ENCODE measurements around the gene PRSS57.
A peak's percentile ranks its signal among the peaks of the same experiment; 100 is the strongest.
"Not testable (repeated sequence)": the region's sequence is repeated elsewhere in the genome, so short reads cannot be mapped to it uniquely, and the experiment has no call there.

Gene PRSS57

GRCh38 chr19:674282-675151, 20.7 kb downstream of the PRSS57 start:
- DNase-seq (ENCODE audit: low spot score), result no peak

- no peak for DNase-seq (ENCODE audit: low spot score)
These were observed 24.6 kb downstream of the PRSS57 start for GRCh38 chr19:670609-671075.

GRCh38 chr19:668675-669434, 26.4 kb downstream of the PRSS57 start:
- DNase-seq (ENCODE audit: low spot score), result not testable (repeated sequence)

- DNase-seq (ENCODE audit: low spot score), result not testable (repeated sequence)
These were observed 28.2 kb downstream of the PRSS57 start for GRCh38 chr19:666985-667573.

GRCh38 chr19:664913-665443, 30.3 kb downstream of the PRSS57 start:
- peak; percentile 68 for DNase-seq (ENCODE audit: low spot score)

GRCh38 chr19:663682-664117, 31.6 kb downstream of the PRSS57 start:
- DNase-seq (ENCODE audit: low spot score), result no peak

GRCh38 chr19:662962-663681, 32.1 kb downstream of the PRSS57 start, which contains the start of gene RNF126:
RNF126 (minus strand) TSS chr19:663214; CDS start chr19:663121, 93 bp downstream.
- peak; percentile 90 for DNase-seq (ENCODE audit: low spot score)

- DNase-seq (ENCODE audit: low spot score), result peak; percentile 61
These were observed 32.9 kb downstream of the PRSS57 start for GRCh38 chr19:662207-662961.

- DNase-seq (ENCODE audit: low spot score), result no peak
These were observed 33.6 kb downstream of the PRSS57 start for GRCh38 chr19:661427-662196.

GRCh38 chr19:660793-661426, 34.3 kb downstream of the PRSS57 start:
- DNase-seq (ENCODE audit: low spot score), result no peak

GRCh38 chr19:658916-659839, 36.1 kb downstream of the PRSS57 start:
- no peak for DNase-seq (ENCODE audit: low spot score)

- DNase-seq (ENCODE audit: low spot score), result no peak
These were observed 37.0 kb downstream of the PRSS57 start for GRCh38 chr19:658059-658839.

GRCh38 chr19:657611-658010, 37.6 kb downstream of the PRSS57 start:
- DNase-seq (ENCODE audit: low spot score), result no peak

GRCh38 chr19:656751-657559, 38.3 kb downstream of the PRSS57 start:
- DNase-seq (ENCODE audit: low spot score), result no peak

GRCh38 chr19:655691-656090, 39.6 kb downstream of the PRSS57 start:
- no peak for DNase-seq (ENCODE audit: low spot score)

- no peak for DNase-seq (ENCODE audit: low spot score)
These were observed 41.8 kb downstream of the PRSS57 start for GRCh38 chr19:653425-653824.

All from RKO (cell line).